ENCODE results near the gene TSHZ1.

The TSHZ1 gene

DNA sequence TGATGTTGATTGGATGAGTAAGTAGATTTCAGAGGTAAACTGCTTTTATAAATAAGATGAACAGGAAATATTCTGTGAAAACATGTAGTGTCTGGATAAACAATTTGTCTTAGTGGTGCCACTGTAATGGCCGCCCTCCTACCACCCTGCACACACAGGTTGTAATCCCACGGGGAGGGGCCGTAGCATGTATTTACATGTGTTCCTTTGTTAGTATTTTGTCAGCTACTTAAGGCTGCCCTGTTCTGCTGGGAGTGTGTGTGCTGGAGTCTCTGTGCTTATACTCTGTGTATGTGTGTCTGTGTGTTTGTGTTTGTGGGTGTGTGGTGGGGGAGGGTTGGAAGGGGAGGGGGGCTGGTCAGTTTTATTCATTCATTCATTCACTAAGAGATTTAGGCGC is 5.1 kb downstream of the TSHZ1 start:
- H3K36me3 ChIP-seq (ENCODE audit: control insufficient read depth in 4 of 4, insufficient read depth in 4 of 4, low read length in 3 of 4), result peaks cover 0 to 4% (median 3%) of the 10 kb centered on the region in 4 experiments
- H3K4me1 ChIP-seq (ENCODE audit: control extremely low read depth in 1 of 4, control insufficient read depth in 4 of 4, insufficient read depth in 4 of 4, low read length in 3 of 4), result peaks cover 7 to 31% (median 18%) of the 10 kb centered on the region in 4 experiments
- no peak overlapping the region for H3K4me3 ChIP-seq (ENCODE audit: control insufficient read depth in 1 of 7, extremely low read depth in 1 of 7, insufficient read depth in 4 of 7, low read depth in 2 of 7, low read length in 6 of 7)
- POLR2A ChIA-PET, result no interaction called here
- H3K27me3 ChIP-seq (replicated peaks in 2 of 5; ENCODE audit: control insufficient read depth in 4 of 5, insufficient read depth in 5 of 5, low read length in 4 of 5), result no peaks in the 10 kb centered on the region
- no peak for DNase-seq
- no peaks in the 10 kb centered on the region for H3K9me3 ChIP-seq (ENCODE audit: control extremely low read depth in 1 of 5, control insufficient read depth in 4 of 5, insufficient read depth in 2 of 5, low read depth in 1 of 5, low read length in 4 of 5)
- WGBS (ENCODE audit: insufficient coverage), result no CpG with 5 or more reads among the region's 4 CpGs
- CTCF ChIA-PET, result interaction anchor here (0.9 to 2.2 kb wide), 2 partner anchors 10 to 28 kb away, joined by 3 to 6 read pairs; no protein-coding TSS in a partner anchor
- no peak overlapping the region for H3K27ac ChIP-seq (ENCODE audit: insufficient read depth in 1 of 2, low read depth in 1 of 2, low read length in 2 of 2, poor library complexity in 1 of 2, severe bottlenecking in 2 of 2)

DNA sequence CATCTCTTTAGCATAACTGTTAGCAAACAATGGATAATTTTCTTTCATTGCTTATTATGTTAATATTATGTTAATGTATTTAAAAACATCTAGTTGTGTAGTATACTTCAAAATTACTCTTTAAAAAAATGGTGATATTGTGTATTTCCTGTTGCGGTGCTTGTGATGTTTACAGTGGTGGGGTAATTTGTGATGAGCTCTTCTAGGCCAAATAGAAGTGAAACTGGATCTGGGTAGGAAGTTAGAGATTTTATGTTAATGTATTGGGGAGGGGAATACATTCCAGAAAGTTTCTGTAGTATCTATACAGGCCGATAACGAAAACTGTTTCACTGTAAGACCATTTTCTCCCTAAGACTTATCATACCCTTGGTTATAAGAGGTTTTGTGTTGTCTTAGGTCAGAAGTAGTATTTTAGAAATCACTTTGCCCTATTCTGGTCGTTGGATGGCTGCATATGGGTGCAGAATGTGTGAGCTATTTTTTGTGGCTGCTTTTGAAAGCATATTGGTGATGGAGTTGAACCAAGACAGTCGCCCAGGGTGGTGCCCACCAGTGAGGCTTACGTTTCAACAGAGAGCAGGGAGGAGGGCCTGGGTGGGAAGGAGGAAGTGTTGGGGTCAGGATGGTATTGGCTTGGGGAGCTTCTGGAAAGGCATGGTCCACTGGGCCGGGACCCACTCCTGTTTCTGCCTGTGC is 5.8 kb downstream of the TSHZ1 start:
- H3K36me3 ChIP-seq (ENCODE audit: control insufficient read depth in 4 of 4, insufficient read depth in 4 of 4, low read length in 3 of 4), result peaks cover 0 to 4% (median 3%) of the 10 kb centered on the region in 4 experiments
- ChIA-PET CTCF (interaction anchor here (2.2 kb wide), 1 partner anchor 9 kb away, joined by 6 read pairs; no protein-coding TSS in a partner anchor), POLR2A (interaction anchor here (0.6 kb wide), 1 partner anchor 275 kb away, joined by 3 read pairs; no protein-coding TSS in a partner anchor)
- 72% methylated on average over 2 of the region's 7 CpGs for WGBS (ENCODE audit: insufficient coverage)
- H3K27ac ChIP-seq (ENCODE audit: insufficient read depth in 1 of 2, low read depth in 1 of 2, low read length in 2 of 2, poor library complexity in 1 of 2, severe bottlenecking in 2 of 2), result no peak overlapping the region
- no peaks in the 10 kb centered on the region for H3K27me3 ChIP-seq (replicated peaks in 2 of 5; ENCODE audit: control insufficient read depth in 4 of 5, insufficient read depth in 5 of 5, low read length in 4 of 5)
- DNase-seq, result no peak
- H3K9me3 ChIP-seq (ENCODE audit: control extremely low read depth in 1 of 5, control insufficient read depth in 4 of 5, insufficient read depth in 2 of 5, low read depth in 1 of 5, low read length in 4 of 5), result no peaks in the 10 kb centered on the region
- H3K4me3 ChIP-seq (ENCODE audit: control insufficient read depth in 1 of 7, extremely low read depth in 1 of 7, insufficient read depth in 4 of 7, low read depth in 2 of 7, low read length in 6 of 7), result no peak overlapping the region
- H3K4me1 ChIP-seq (ENCODE audit: control extremely low read depth in 1 of 4, control insufficient read depth in 4 of 4, insufficient read depth in 4 of 4, low read length in 3 of 4), result peaks cover 9 to 35% (median 18%) of the 10 kb centered on the region in 4 experiments

GRCh38 chr18:75216911-75217689 is 6.5 kb downstream of the TSHZ1 start:
- no peaks in the 10 kb centered on the region for H3K27me3 ChIP-seq (replicated peaks in 2 of 5; ENCODE audit: control insufficient read depth in 4 of 5, insufficient read depth in 5 of 5, low read length in 4 of 5)
- H3K4me3 ChIP-seq (ENCODE audit: control insufficient read depth in 1 of 7, extremely low read depth in 1 of 7, insufficient read depth in 4 of 7, low read depth in 2 of 7, low read length in 6 of 7), result no peak overlapping the region
- peaks cover 9 to 40% (median 20%) of the 10 kb centered on the region in 4 experiments for H3K4me1 ChIP-seq (ENCODE audit: control extremely low read depth in 1 of 4, control insufficient read depth in 4 of 4, insufficient read depth in 4 of 4, low read length in 3 of 4)
- POLR2A ChIA-PET, result interaction anchor here (0.6 kb wide), 1 partner anchor 275 kb away, joined by 3 read pairs; no protein-coding TSS in a partner anchor
- CTCF ChIA-PET, result no interaction called here
- H3K27ac ChIP-seq (ENCODE audit: insufficient read depth in 1 of 2, low read depth in 1 of 2, low read length in 2 of 2, poor library complexity in 1 of 2, severe bottlenecking in 2 of 2), result no peak overlapping the region
- no peak for DNase-seq
- WGBS (ENCODE audit: insufficient coverage), result 98% methylated on average over 7 of the region's 10 CpGs
- H3K36me3 ChIP-seq (ENCODE audit: control insufficient read depth in 4 of 4, insufficient read depth in 4 of 4, low read length in 3 of 4), result peaks cover 0 to 4% (median 3%) of the 10 kb centered on the region in 4 experiments
- no peaks in the 10 kb centered on the region for H3K9me3 ChIP-seq (ENCODE audit: control extremely low read depth in 1 of 5, control insufficient read depth in 4 of 5, insufficient read depth in 2 of 5, low read depth in 1 of 5, low read length in 4 of 5)

DNA sequence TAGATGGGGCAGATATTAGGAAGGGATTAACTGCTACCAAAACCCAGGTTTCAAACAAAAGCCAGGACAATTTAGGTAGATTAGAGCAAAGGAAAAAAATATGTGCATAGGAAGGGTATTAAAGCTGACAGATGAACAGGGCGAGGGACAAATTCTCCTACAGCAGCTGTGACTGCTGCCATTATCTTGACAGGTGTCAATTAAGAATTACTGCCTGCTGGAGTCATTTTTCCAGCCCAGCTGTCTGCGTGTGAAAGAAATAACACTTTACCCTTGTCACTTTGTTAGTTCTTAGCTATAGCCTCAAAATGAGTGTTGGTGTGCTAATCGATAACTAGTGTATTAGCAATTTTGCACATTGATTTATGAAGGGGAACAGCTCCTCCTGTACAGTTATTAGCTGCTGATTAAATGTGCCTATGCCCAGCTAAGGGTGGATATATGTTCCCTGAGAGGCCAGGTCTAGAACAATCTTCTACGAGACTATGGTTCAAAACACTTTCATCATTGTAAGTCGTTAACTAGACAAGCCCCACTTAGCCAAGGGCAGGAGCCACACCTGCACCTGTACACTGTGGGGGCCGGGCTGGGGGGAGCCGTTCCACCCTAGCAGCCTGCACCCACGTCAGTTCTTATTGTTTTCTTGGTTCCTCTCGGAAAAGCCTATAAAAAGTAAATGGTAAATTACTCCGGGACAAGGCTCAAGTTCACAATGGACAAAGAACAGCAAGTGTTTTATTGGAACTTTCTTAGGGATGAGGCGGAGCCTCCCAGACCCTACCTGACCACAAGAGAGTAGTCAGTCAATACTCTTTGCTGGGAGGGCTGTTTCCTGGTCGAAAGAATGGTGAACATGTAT is 7.7 kb downstream of the TSHZ1 start:
- no peak overlapping the region for H3K27ac ChIP-seq (ENCODE audit: insufficient read depth in 1 of 2, low read depth in 1 of 2, low read length in 2 of 2, poor library complexity in 1 of 2, severe bottlenecking in 2 of 2)
- over 99% methylated on average over 11 of the region's 12 CpGs for WGBS (ENCODE audit: insufficient coverage)
- CTCF ChIA-PET, result interaction anchor here (0.7 kb wide), 1 partner anchor 12 kb away, joined by 3 read pairs; no protein-coding TSS in a partner anchor

DNA sequence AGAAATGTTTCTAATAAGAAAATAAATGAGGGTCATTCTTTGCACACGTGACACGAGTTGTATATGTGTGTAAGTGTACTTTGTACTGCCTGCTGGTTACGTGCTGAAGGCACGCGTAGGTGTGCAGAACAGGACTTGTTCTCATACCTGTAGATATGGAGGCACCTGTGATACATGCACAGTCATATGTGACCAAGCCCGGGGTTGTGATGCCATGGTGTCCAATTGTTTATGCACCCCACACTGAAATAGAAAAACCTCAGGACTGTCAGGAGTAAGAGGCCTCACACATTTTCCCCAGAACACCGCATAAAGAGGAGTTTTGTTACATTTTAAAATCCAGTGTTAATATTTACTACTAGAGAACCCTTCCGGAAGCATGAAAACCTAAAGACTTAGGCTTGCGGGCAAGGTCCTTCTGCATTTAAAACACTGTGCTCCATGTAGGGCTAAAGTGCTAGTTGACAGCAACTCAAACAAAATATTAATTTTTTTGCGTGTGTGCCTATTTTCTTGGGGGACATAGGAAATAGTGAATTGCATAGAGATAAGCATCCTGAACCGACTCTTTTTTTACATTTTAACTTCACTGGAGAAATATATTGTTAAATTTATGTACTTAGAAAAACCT is 9.3 kb downstream of the TSHZ1 start:
- peak in 2 of 3 donors; percentile 34 to 52 for DNase-seq
- H3K9me3 ChIP-seq (ENCODE audit: control extremely low read depth in 1 of 5, control insufficient read depth in 4 of 5, insufficient read depth in 2 of 5, low read depth in 1 of 5, low read length in 4 of 5), result no peaks in the 10 kb centered on the region
- no peak overlapping the region for H3K4me3 ChIP-seq (ENCODE audit: control insufficient read depth in 1 of 7, extremely low read depth in 1 of 7, insufficient read depth in 4 of 7, low read depth in 2 of 7, low read length in 6 of 7)
- peak overlapping the region in 1 of 2 experiments; percentile 0 for H3K27ac ChIP-seq (ENCODE audit: insufficient read depth in 1 of 2, low read depth in 1 of 2, low read length in 2 of 2, poor library complexity in 1 of 2, severe bottlenecking in 2 of 2)
- CTCF ChIA-PET, result no interaction called here
- H3K4me1 ChIP-seq (ENCODE audit: control extremely low read depth in 1 of 4, control insufficient read depth in 4 of 4, insufficient read depth in 4 of 4, low read length in 3 of 4), result peaks cover 6 to 47% (median 19%) of the 10 kb centered on the region in 4 experiments
- POLR2A ChIA-PET, result no interaction called here
- no peaks in the 10 kb centered on the region for H3K27me3 ChIP-seq (replicated peaks in 2 of 5; ENCODE audit: control insufficient read depth in 4 of 5, insufficient read depth in 5 of 5, low read length in 4 of 5)
- 68% methylated on average over 5 of the region's 11 CpGs for WGBS (ENCODE audit: insufficient coverage)
- H3K36me3 ChIP-seq (ENCODE audit: control insufficient read depth in 4 of 4, insufficient read depth in 4 of 4, low read length in 3 of 4), result peaks cover 0 to 4% (median 2%) of the 10 kb centered on the region in 4 experiments

More for the DNA sequence above, 7.7 kb downstream of the TSHZ1 start:
- Histone ChIP-seq H3K9me3 (ENCODE audit: control extremely low read depth in 1 of 5, control insufficient read depth in 4 of 5, insufficient read depth in 2 of 5, low read depth in 1 of 5, low read length in 4 of 5) (no peaks in the 10 kb centered on the region), H3K36me3 (ENCODE audit: control insufficient read depth in 4 of 4, insufficient read depth in 4 of 4, low read length in 3 of 4) (peaks cover 0 to 4% (median 3%) of the 10 kb centered on the region in 4 experiments), H3K27me3 (replicated peaks in 2 of 5; ENCODE audit: control insufficient read depth in 4 of 5, insufficient read depth in 5 of 5, low read length in 4 of 5) (no peaks in the 10 kb centered on the region), H3K4me3 (ENCODE audit: control insufficient read depth in 1 of 7, extremely low read depth in 1 of 7, insufficient read depth in 4 of 7, low read depth in 2 of 7, low read length in 6 of 7) (no peak overlapping the region), H3K4me1 (ENCODE audit: control extremely low read depth in 1 of 4, control insufficient read depth in 4 of 4, insufficient read depth in 4 of 4, low read length in 3 of 4) (peaks cover 7 to 40% (median 16%) of the 10 kb centered on the region in 4 experiments)
- POLR2A ChIA-PET, result no interaction called here
- DNase-seq, result no peak

GRCh38 chr18:75220551-75221355 is 10.2 kb downstream of the TSHZ1 start:
- CTCF ChIA-PET, result interaction anchor here (1.1 to 1.7 kb wide), 3 partner anchors 8 to 25 kb away, joined by 3 to 5 read pairs (median 5); partner anchors contain the start of gene TSHZ1
- Histone ChIP-seq H3K27ac (ENCODE audit: insufficient read depth in 1 of 2, low read depth in 1 of 2, low read length in 2 of 2, poor library complexity in 1 of 2, severe bottlenecking in 2 of 2) (peak overlapping the region in 1 of 2 experiments; percentile 0), H3K36me3 (ENCODE audit: control insufficient read depth in 4 of 4, insufficient read depth in 4 of 4, low read length in 3 of 4) (no peaks in the 10 kb centered on the region), H3K4me3 (ENCODE audit: control insufficient read depth in 1 of 7, extremely low read depth in 1 of 7, insufficient read depth in 4 of 7, low read depth in 2 of 7, low read length in 6 of 7) (no peak overlapping the region), H3K9me3 (ENCODE audit: control extremely low read depth in 1 of 5, control insufficient read depth in 4 of 5, insufficient read depth in 2 of 5, low read depth in 1 of 5, low read length in 4 of 5) (no peaks in the 10 kb centered on the region), H3K4me1 (ENCODE audit: control extremely low read depth in 1 of 4, control insufficient read depth in 4 of 4, insufficient read depth in 4 of 4, low read length in 3 of 4) (peaks cover 6 to 49% (median 19%) of the 10 kb centered on the region in 4 experiments), H3K27me3 (replicated peaks in 2 of 5; ENCODE audit: control insufficient read depth in 4 of 5, insufficient read depth in 5 of 5, low read length in 4 of 5) (no peaks in the 10 kb centered on the region)
- no peak for DNase-seq
- 89% methylated on average over 3 of the region's 12 CpGs for WGBS (ENCODE audit: insufficient coverage)
- POLR2A ChIA-PET, result interaction anchor here (1.5 kb wide), 1 partner anchor 12 kb away, joined by 6 read pairs; the partner anchor contains the start of gene PTGR3

Measured in common myeloid progenitor, CD34-positive (primary cell).